Testis (tissue), 2 donors: ENCODE results near the gene AFF1.

Experiments
- POLR2A ChIP-seq: fragments of 450-650 bp; IDR thresholded peaks from one replicate; pipeline ENCODE4 v1.6.1; 2017; ENCODE audit warnings: antibody characterized with exemption, mild to moderate bottlenecking, moderate library complexity
- TF ChIP-seq, protein P1 (sequence below), 3 experiments: fragments of 450-650 bp in 2 of 3; fragments of 200-600 bp in 1 of 3; sonication (generic) in 1 of 3; IDR thresholded peaks; one replicate each; pipeline ENCODE4 v1.5.1; 2016 to 2019; ENCODE audit warnings: antibody characterized with exemption in 3 of 3, mild to moderate bottlenecking in 2 of 3, moderate library complexity in 1 of 3

DNA sequence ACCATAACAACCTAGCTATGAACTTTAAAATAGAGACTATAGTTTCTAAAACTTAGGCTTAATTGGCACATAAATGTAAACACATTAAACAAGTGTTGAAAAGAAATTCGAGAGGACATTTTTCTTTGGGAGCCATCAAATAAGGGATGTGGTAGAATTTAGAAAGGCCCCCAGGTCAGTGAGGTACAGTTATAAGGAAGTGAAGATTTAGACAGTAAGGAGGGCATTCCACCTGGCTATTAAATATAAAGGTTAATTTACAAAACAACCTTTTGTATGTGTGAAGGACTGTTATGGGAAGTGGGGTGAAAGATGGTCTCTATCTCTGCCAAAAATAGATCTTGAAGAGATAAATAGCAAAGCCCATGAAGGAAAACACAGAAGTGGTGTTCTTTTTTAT lies 83.9 kb downstream of the AFF1 start:
- TF ChIP-seq, protein P1, sequence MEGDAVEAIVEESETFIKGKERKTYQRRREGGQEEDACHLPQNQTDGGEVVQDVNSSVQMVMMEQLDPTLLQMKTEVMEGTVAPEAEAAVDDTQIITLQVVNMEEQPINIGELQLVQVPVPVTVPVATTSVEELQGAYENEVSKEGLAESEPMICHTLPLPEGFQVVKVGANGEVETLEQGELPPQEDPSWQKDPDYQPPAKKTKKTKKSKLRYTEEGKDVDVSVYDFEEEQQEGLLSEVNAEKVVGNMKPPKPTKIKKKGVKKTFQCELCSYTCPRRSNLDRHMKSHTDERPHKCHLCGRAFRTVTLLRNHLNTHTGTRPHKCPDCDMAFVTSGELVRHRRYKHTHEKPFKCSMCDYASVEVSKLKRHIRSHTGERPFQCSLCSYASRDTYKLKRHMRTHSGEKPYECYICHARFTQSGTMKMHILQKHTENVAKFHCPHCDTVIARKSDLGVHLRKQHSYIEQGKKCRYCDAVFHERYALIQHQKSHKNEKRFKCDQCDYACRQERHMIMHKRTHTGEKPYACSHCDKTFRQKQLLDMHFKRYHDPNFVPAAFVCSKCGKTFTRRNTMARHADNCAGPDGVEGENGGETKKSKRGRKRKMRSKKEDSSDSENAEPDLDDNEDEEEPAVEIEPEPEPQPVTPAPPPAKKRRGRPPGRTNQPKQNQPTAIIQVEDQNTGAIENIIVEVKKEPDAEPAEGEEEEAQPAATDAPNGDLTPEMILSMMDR (IDR thresholded peaks at IDR 0.05): no peak
- no peak for TF ChIP-seq POLR2A
